K562 (cell line): ENCODE data around the gene VSIG2. TPM values are rescaled to one million over a fixed set of nuclear protein-coding genes. Genes with fewer than 3 reads are reported as not detected.

Source experiments
- ATAC-seq: fragments of 200-7000 bp; cut with Tn5 transposase; 3 replicates; pipeline ENCODE4 v1.9.1; 2020; ENCODE audit warnings: moderate library complexity
- BruUV-seq: library from RNA; stranded (reverse); fragments of 400-500 nt; replicated peaks from 2 replicates; lab custom pipeline; 2021; lab: Mats Ljungman, UMichigan
- CTCF ChIA-PET: fragments of 300-600 bp; formaldehyde crosslinking; extraction: SDS; loops from one replicate; lab custom pipeline; 2021; ENCODE audit warnings: low intra/inter-chr PET ratio; lab: Yijun Ruan, JAX
- POLR2A ChIA-PET: fragments of 300-600, 350-650 bp; sonication (Branson Sonifier 250); formaldehyde crosslinking; extraction: SDS; loops from one replicate; lab custom pipeline; 2021; ENCODE audit warnings: antibody characterized with exemption, inconsistent platforms; lab: Yijun Ruan, JAX
- DNase-seq, 4 experiments: peaks; one replicate each; pipeline versions ENCODE4 v3.0.0 to v3.0.0-alpha.2; 2011 to 2018; ENCODE audit warnings: low spot score in 3 of 4, mixed read lengths in 3 of 4; ENCODE audit errors: extremely low read depth in 1 of 4
- FAIRE-seq: peaks from 2 replicates; lab custom pipeline; 2011; peaks lifted over from hg19 to GRCh38; lab: Jason Lieb, UNC
- H2AFZ ChIP-seq: 2 replicates; pipeline ENCODE4 v1.6.0; 2011; ENCODE audit warnings: low read depth, low read length, control low read depth, inconsistent platforms
- H3K27ac ChIP-seq: fragments of 200-600 bp; 3 replicates; pipeline ENCODE4 v1.8.0; 2011; ENCODE audit warnings: low read depth, mild to moderate bottlenecking, control low read depth, inconsistent platforms, low read length, moderate library complexity, mixed read lengths; ENCODE audit errors: extremely low read depth
- H3K27me3 ChIP-seq, 2 experiments: fragments of 300-600 bp in 1 of 2; 2 replicates in 1 of 2; 3 replicates in 1 of 2; pipeline versions ENCODE4 v1.6.0 to v1.8.0; 2011; ENCODE audit warnings: inconsistent platforms in 2 of 2, low read length in 2 of 2, mild to moderate bottlenecking in 1 of 2, mixed read lengths in 1 of 2, moderate library complexity in 1 of 2; ENCODE audit not compliant: control insufficient read depth in 2 of 2, insufficient read depth in 2 of 2
- H3K36me3 ChIP-seq: fragments of 300-600 bp; 3 replicates; pipeline ENCODE4 v1.8.0; 2011; ENCODE audit warnings: mild to moderate bottlenecking, low read length, inconsistent platforms; ENCODE audit not compliant: control insufficient read depth, insufficient read depth
- H3K4me1 ChIP-seq, 2 experiments: fragments of 200-600 bp in 1 of 2; replicated peaks in 1 of 2; 2 replicates in 1 of 2; 3 replicates in 1 of 2; pipeline versions ENCODE4 v1.5.1 to v1.8.0; 2011; ENCODE audit warnings: inconsistent platforms in 2 of 2, low read length in 2 of 2, mild to moderate bottlenecking in 1 of 2, mixed read lengths in 1 of 2, moderate library complexity in 1 of 2; ENCODE audit not compliant: control insufficient read depth in 2 of 2, insufficient read depth in 2 of 2
- H3K4me2 ChIP-seq: 2 replicates; pipeline ENCODE4 v1.6.1; 2011; ENCODE audit warnings: low read length, control low read depth, inconsistent platforms, mixed read lengths; ENCODE audit not compliant: insufficient read depth
- H3K4me3 ChIP-seq: fragments of 200-600 bp; sonication (generic), shearing (Covaris generic); 2 replicates; pipeline ENCODE4 v1.5.1; 2016; ENCODE audit warnings: control low read depth, inconsistent platforms
- H3K79me2 ChIP-seq: fragments of 200-600 bp; 3 replicates; pipeline ENCODE4 v1.8.0; 2011; ENCODE audit warnings: low read length, inconsistent platforms; ENCODE audit not compliant: control insufficient read depth, insufficient read depth
- H3K9ac ChIP-seq, 2 experiments: 2 replicates each; pipeline versions ENCODE4 v1.6.0 to v1.6.1; 2011; ENCODE audit warnings: low read depth in 2 of 2, low read length in 2 of 2, control low read depth in 1 of 2, inconsistent platforms in 1 of 2, mild to moderate bottlenecking in 1 of 2, mixed read lengths in 1 of 2; ENCODE audit not compliant: insufficient read depth in 1 of 2
- H3K9me1 ChIP-seq: one replicate; pipeline ENCODE4 v1.6.0; 2011; ENCODE audit warnings: inconsistent platforms, mild to moderate bottlenecking, low read length, moderate library complexity; ENCODE audit not compliant: control insufficient read depth, insufficient read depth
- H3K9me3 ChIP-seq: replicated peaks from 2 replicates; pipeline ENCODE4 v1.5.1; 2011; ENCODE audit warnings: low read depth, low read length, inconsistent platforms; ENCODE audit not compliant: control insufficient read depth, insufficient read depth
- H4K20me1 ChIP-seq: replicated peaks from 2 replicates; pipeline ENCODE4 v1.6.1; 2011; ENCODE audit warnings: low read length, inconsistent platforms, mixed read lengths; ENCODE audit not compliant: control insufficient read depth, insufficient read depth
- CBFA2T2 ChIP-seq: fragments of 450-650 bp; conservative IDR thresholded peaks from 2 replicates; pipeline ENCODE4 v1.6.1; 2017; ENCODE audit warnings: mild to moderate bottlenecking
- CTBP1 ChIP-seq: fragments of 450-650 bp; IDR thresholded peaks from 2 replicates; pipeline ENCODE4 v1.6.1; 2016; ENCODE audit warnings: borderline replicate concordance
- GABPB2 ChIP-seq: fragments of 250-450 bp; sonication (Bioruptor Pico); conservative IDR thresholded peaks from 2 replicates; pipeline ENCODE4 v1.5.1; 2021; ENCODE audit warnings: mild to moderate bottlenecking
- HNRNPL ChIP-seq: fragments of 200-400 bp; formaldehyde crosslinking; IDR thresholded peaks from 2 replicates; pipeline ENCODE4 v1.6.1; 2017; ENCODE audit warnings: low read depth, mild to moderate bottlenecking, low read length
- MAFF ChIP-seq: IDR thresholded peaks from 2 replicates; pipeline ENCODE4 v1.6.1; 2012; ENCODE audit warnings: low read length, improper control_type of control experiment
- PHB2 ChIP-seq: fragments of 450-650 bp; IDR thresholded peaks from 2 replicates; pipeline ENCODE4 v1.6.1; 2017; ENCODE audit warnings: low read depth
- POLR3A ChIP-seq: IDR thresholded peaks from 2 replicates; pipeline ENCODE4 v1.6.1; 2011; ENCODE audit warnings: borderline replicate concordance, mild to moderate bottlenecking, moderate library complexity; ENCODE audit not compliant: insufficient read length, insufficient read depth; ENCODE audit errors: extremely low read depth
- SAFB2 ChIP-seq: fragments of 200-400 bp; formaldehyde crosslinking; IDR thresholded peaks from 2 replicates; pipeline ENCODE4 v1.6.1; 2018; ENCODE audit warnings: borderline replicate concordance, low read length, low read depth, moderate library complexity; ENCODE audit not compliant: severe bottlenecking
- SNIP1 ChIP-seq: fragments of 450-650 bp; IDR thresholded peaks from 2 replicates; pipeline ENCODE4 v1.7.1; 2017; ENCODE audit warnings: low read depth, mild to moderate bottlenecking
- TAF9B ChIP-seq: fragments of 450-650 bp; IDR thresholded peaks from 2 replicates; pipeline ENCODE4 v1.6.1; 2018; ENCODE audit warnings: mild to moderate bottlenecking; ENCODE audit not compliant: partially characterized antibody
- TBP ChIP-seq: optimal IDR thresholded peaks from 2 replicates; pipeline ENCODE3; 2011; ENCODE audit warnings: low read depth, low read length, improper control_type of control experiment
- ZBED1 ChIP-seq: IDR thresholded peaks from 2 replicates; pipeline ENCODE4 v1.6.1; 2014
- ZNF217 ChIP-seq: sonication (generic); formaldehyde crosslinking; IDR thresholded peaks from 2 replicates; pipeline ENCODE4 v1.8.0; 2022; ENCODE audit warnings: mild to moderate bottlenecking, missing genetic modification reagents
- ZNF316 ChIP-seq: fragments of 450-650 bp; IDR thresholded peaks from 2 replicates; pipeline ENCODE4 v1.6.1; 2016
- ZNF57 ChIP-seq: fragments of 450-650 bp; formaldehyde crosslinking; IDR thresholded peaks from 2 replicates; pipeline ENCODE4 v1.4.0; 2020; ENCODE audit warnings: mild to moderate bottlenecking, moderate library complexity
- whole genome bisulfite sequencing: fragments of 100-300 bp; shearing (Covaris generic); methylation state at CpG from one replicate; pipeline ENCODE4 v1.1.6; 2016; ENCODE audit warnings: low coverage, mixed read lengths; ENCODE audit not compliant: insufficient coverage; ENCODE audit errors: missing lambda C conversion rate; 5-methylcytosine and 5-hydroxymethylcytosine counted together
- in situ Hi-C: fragments of 300-500 bp; cut with MboI; formaldehyde crosslinking; loops from 4 replicates; pipeline ENCODE4 v1.15.0; 2018; ENCODE audit warnings: inconsistent platforms, mixed read lengths
- intact Hi-C: fragments of 100-400 bp; cut with micrococcal nuclease; formaldehyde crosslinking; loops from 2 replicates; pipeline ENCODE4 v1.14.2; 2022
- polyA plus RNA-seq, 8 experiments: library from polyadenylated mRNA; depleted of rRNA in 4 of 8; stranded (reverse) in 5 of 8; unstranded in 3 of 8; fragments of >200 nt; fragmentation: Nextera tagmentation in 2 of 8; fragmentation: Illumina TruSeq in 1 of 8; extraction: Ambion mirVana in 2 of 8; extraction: Trizol in 1 of 8; gene quantifications; 2 replicates each; pipeline versions ENCODE4 v1.2.1 to v1.2.3, GENCODE V29; 2011 to 2014; ENCODE audit warnings: inconsistent platforms in 1 of 8, missing spikeins in 1 of 8
- total RNA-seq, 7 experiments: library from RNA; depleted of rRNA in 6 of 7; stranded (reverse); fragments of >200 nt in 6 of 7; fragmentation: Illumina TruSeq in 2 of 7; extraction: Trizol in 2 of 7; gene quantifications; 2 replicates each; pipeline versions ENCODE4 v1.2.1 to v1.2.3, GENCODE V29; 2011 to 2021; ENCODE audit warnings: low replicate concordance in 1 of 7
- TF ChIP-seq, protein P1 (sequence below): fragments of 450-650 bp; IDR thresholded peaks from 2 replicates; pipeline ENCODE4 v1.6.1; 2016; ENCODE audit warnings: mild to moderate bottlenecking

Gene VSIG2
- total and polyA plus RNA-seq, 9 of the 15 experiments (the other 6 are each of a cell fraction or from before 2014, with no cell fraction given): not detected

DNA sequence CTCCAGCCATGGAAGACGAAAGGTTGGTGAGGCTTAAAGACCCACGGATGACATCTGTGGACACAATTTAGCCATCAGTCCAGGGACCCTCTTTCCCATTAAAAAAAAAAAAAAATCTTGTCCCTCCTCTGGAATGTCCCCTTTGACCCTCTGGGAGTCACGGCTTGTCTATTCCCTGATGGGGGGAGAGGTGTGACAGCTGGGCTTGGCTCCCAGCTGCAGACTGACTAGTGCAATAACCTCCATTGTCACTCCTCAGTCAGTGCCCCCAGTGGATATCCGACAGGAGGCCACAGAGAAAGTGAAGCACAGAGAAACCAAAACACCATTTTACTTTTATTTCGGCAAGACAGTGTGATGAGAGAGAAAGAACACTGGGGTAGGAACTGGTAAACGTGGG lies 2.7 kb upstream of the VSIG2 start:
- no peak for DNase-seq
- Histone ChIP-seq H3K4me1 (peaks cover 11 to 30% of the 10 kb centered on the region in 2 experiments; a peak in 4 of 5 replicates), H3K4me3 (no peak overlapping the region), H4K20me1 (no peaks in the 10 kb centered on the region), H3K79me2 (no peaks in the 10 kb centered on the region), H2AFZ (no peak overlapping the region), H3K9me1 (no peaks in the 10 kb centered on the region), H3K36me3 (no peaks in the 10 kb centered on the region), H3K9me3 (no peaks in the 10 kb centered on the region), H3K9ac (no peak overlapping the region), H3K27ac (no peak overlapping the region), H3K27me3 (peaks cover 6 to 65% of the 10 kb centered on the region in 2 experiments; a peak in 4 of 5 replicates), H3K4me2 (no peak overlapping the region)
- in situ Hi-C loops (no loop called here), intact Hi-C loops (no loop called here)
- 22% methylated on average over 6 of the region's 6 CpGs for WGBS
- ChIA-PET CTCF (no interaction called here), POLR2A (no interaction called here)
- TF ChIP-seq PHB2 (no peak), ZNF316 (no peak), POLR3A (no peak), SNIP1 (no peak), GABPB2 (CRISPR knock-in tag) (no peak), SAFB2 (no peak)
- no peak for ATAC-seq
- FAIRE-seq: no peak
- no TSS peak for BruUV-seq

DNA sequence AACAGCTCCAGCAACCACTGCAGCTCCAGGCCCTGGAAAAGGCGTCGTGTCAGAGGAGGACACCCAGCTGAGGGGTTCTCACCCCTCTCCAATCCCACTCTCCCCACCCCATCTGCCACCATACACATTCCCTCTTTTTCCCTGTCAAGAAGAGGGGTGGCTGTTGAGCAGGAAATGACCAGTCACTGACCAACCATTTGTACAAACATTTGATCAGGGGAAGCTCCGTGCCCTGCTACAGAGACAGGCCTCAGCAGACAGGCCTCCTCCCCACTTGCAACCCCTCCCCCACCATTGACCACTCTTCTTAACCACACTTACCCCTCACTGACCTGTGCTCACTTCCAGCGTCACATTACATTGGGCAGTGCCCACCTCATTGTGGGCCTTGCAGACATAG lies 2.3 kb upstream of the VSIG2 start:
- Histone ChIP-seq H3K9me3 (no peaks in the 10 kb centered on the region), H4K20me1 (no peaks in the 10 kb centered on the region), H3K4me2 (no peak overlapping the region), H3K27ac (no peak overlapping the region), H3K4me3 (no peak overlapping the region), H3K36me3 (no peaks in the 10 kb centered on the region), H3K79me2 (no peaks in the 10 kb centered on the region), H3K4me1 (peaks cover 11 to 26% of the 10 kb centered on the region in 2 experiments; a peak in 4 of 5 replicates), H3K9me1 (no peaks in the 10 kb centered on the region), H3K9ac (no peak overlapping the region), H3K27me3 (peaks cover 6 to 63% of the 10 kb centered on the region in 2 experiments; a peak in 4 of 5 replicates), H2AFZ (no peak overlapping the region)
- DNase-seq: no peak
- no TSS peak for BruUV-seq
- POLR2A ChIA-PET: interaction anchor here (1.1 kb wide), 1 partner anchor 81 kb away, joined by 3 read pairs; the partner anchor contains the start of genes SIAE and SPA17
- no peak for FAIRE-seq
- CTCF ChIA-PET: no interaction called here
- no peak for ATAC-seq
- intact Hi-C loops: no loop called here
- in situ Hi-C loops: no loop called here
- WGBS: 13% methylated on average over 4 of the region's 4 CpGs
- TF ChIP-seq ZBED1 (no peak), HNRNPL (no peak), ZNF217 (CRISPR knock-in tag) (no peak), CTBP1 (no peak), ZNF57 (CRISPR knock-in tag) (no peak), CBFA2T2 (no peak), TAF9B (no peak), MAFF (no peak), TBP (no peak)
- TF ChIP-seq, protein P1, sequence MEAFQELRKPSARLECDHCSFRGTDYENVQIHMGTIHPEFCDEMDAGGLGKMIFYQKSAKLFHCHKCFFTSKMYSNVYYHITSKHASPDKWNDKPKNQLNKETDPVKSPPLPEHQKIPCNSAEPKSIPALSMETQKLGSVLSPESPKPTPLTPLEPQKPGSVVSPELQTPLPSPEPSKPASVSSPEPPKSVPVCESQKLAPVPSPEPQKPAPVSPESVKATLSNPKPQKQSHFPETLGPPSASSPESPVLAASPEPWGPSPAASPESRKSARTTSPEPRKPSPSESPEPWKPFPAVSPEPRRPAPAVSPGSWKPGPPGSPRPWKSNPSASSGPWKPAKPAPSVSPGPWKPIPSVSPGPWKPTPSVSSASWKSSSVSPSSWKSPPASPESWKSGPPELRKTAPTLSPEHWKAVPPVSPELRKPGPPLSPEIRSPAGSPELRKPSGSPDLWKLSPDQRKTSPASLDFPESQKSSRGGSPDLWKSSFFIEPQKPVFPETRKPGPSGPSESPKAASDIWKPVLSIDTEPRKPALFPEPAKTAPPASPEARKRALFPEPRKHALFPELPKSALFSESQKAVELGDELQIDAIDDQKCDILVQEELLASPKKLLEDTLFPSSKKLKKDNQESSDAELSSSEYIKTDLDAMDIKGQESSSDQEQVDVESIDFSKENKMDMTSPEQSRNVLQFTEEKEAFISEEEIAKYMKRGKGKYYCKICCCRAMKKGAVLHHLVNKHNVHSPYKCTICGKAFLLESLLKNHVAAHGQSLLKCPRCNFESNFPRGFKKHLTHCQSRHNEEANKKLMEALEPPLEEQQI: no peak
